HL-60 (cell line): ENCODE data around the gene KLHL30.

Experiments
- CTCF ChIP-seq: IDR thresholded peaks from one replicate; pipeline ENCODE4 v1.5.1; 2011; ENCODE audit warnings: low read length, control low read depth, inconsistent platforms; ENCODE audit not compliant: insufficient read depth
- POLR2AphosphoS5 ChIP-seq: IDR thresholded peaks from 2 replicates; pipeline ENCODE4 v1.6.1; 2012; ENCODE audit warnings: low read depth

GRCh38 chr2:238151628-238152235, 13.3 kb downstream of the KLHL30 start:
- no peak for TF ChIP-seq CTCF
- TF ChIP-seq POLR2AphosphoS5: no peak
